Measurements from ENCODE around the gene PNRC2.

The PNRC2 gene

GRCh38 chr1:23959461-23960290 is at the start of gene PNRC2:
PNRC2 (plus strand) TSS chr1:23959828; CDS start chr1:23961458, 1,630 bp downstream.
- peak; percentile 94 for DNase-seq

GRCh38 chr1:23910144-23910543 is 49.5 kb upstream of the PNRC2 start:
- DNase-seq, result no peak

GRCh38 chr1:23910553-23911246 is 48.9 kb upstream of the PNRC2 start:
- DNase-seq, result no peak

- no peak for DNase-seq
Observed at GRCh38 chr1:23911921-23912320, 47.7 kb upstream of the PNRC2 start.

- DNase-seq, result no peak
Observed at GRCh38 chr1:23913212-23913880, 46.3 kb upstream of the PNRC2 start, which contains the start of gene CNR2. CNR2 (minus strand) TSS chr1:23913362; CDS start chr1:23875617, 37,745 bp downstream.

- no peak for DNase-seq
Observed at GRCh38 chr1:23914921-23915320, 44.7 kb upstream of the PNRC2 start.

GRCh38 chr1:23915466-23915865 is 44.2 kb upstream of the PNRC2 start:
- no peak for DNase-seq

GRCh38 chr1:23916209-23917131 is 43.2 kb upstream of the PNRC2 start:
- DNase-seq, result no peak

- no peak for DNase-seq
Observed at GRCh38 chr1:23922321-23922943, 37.2 kb upstream of the PNRC2 start.

- DNase-seq, result no peak
Observed at GRCh38 chr1:23923592-23924499, 35.8 kb upstream of the PNRC2 start.

- no peak for DNase-seq
Observed at GRCh38 chr1:23924601-23925000, 35.0 kb upstream of the PNRC2 start.

GRCh38 chr1:23925279-23925678 is 34.3 kb upstream of the PNRC2 start:
- DNase-seq, result no peak

- no peak for DNase-seq
Observed at GRCh38 chr1:23927097-23927496, 32.5 kb upstream of the PNRC2 start.

GRCh38 chr1:23928789-23929188 is 30.8 kb upstream of the PNRC2 start:
- DNase-seq, result no peak

- DNase-seq, result no peak
Observed at GRCh38 chr1:23930270-23930669, 29.4 kb upstream of the PNRC2 start.

- no peak for DNase-seq
Observed at GRCh38 chr1:23930861-23931490, 28.7 kb upstream of the PNRC2 start.

- no peak for DNase-seq
Observed at GRCh38 chr1:23931491-23931880, 28.1 kb upstream of the PNRC2 start.

- no peak for DNase-seq
Observed at GRCh38 chr1:23936481-23937176, 23.0 kb upstream of the PNRC2 start.

- DNase-seq, result no peak
Observed at GRCh38 chr1:23947366-23947765, 12.3 kb upstream of the PNRC2 start.

GRCh38 chr1:23953020-23953419 is 6.6 kb upstream of the PNRC2 start:
- no peak for DNase-seq
